Duodenal mucosa (tissue), 2 donors: ENCODE measurements around the gene RABGEF1.
"Not testable (repeated sequence)": the region's sequence is repeated elsewhere in the genome, so short reads cannot be mapped to it uniquely, and the experiment has no call there.

Source experiments
- H3K27ac ChIP-seq: one replicate; pipeline ENCODE4 v1.7.0; 2013; ENCODE audit warnings: low read depth, low read length
- H3K27me3 ChIP-seq, 2 donors: one replicate each; pipeline ENCODE4 v1.7.0; 2013; ENCODE audit warnings: low read length in 2 of 2, control low read depth in 1 of 2; ENCODE audit not compliant: insufficient read depth in 2 of 2, control insufficient read depth in 1 of 2
- H3K36me3 ChIP-seq, 2 donors: one replicate each; pipeline ENCODE4 v1.7.0; 2013; ENCODE audit warnings: low read length in 2 of 2, control low read depth in 1 of 2; ENCODE audit not compliant: insufficient read depth in 2 of 2, control insufficient read depth in 1 of 2
- H3K4me1 ChIP-seq, 2 donors: one replicate each; pipeline ENCODE4 v1.7.0; 2013; ENCODE audit warnings: low read length in 2 of 2, control low read depth in 1 of 2; ENCODE audit not compliant: insufficient read depth in 2 of 2, control insufficient read depth in 1 of 2
- H3K4me3 ChIP-seq, 2 donors: one replicate each; pipeline ENCODE4 v1.7.0; 2013; ENCODE audit warnings: low read length in 2 of 2, low read depth in 1 of 2
- H3K9ac ChIP-seq, 2 donors: one replicate each; pipeline ENCODE4 v1.7.0; 2013; ENCODE audit warnings: low read length in 2 of 2, low read depth in 1 of 2
- H3K9me3 ChIP-seq, 2 donors: one replicate each; pipeline ENCODE4 v1.7.0; 2013; ENCODE audit warnings: low read length in 2 of 2, control low read depth in 1 of 2; ENCODE audit not compliant: control insufficient read depth in 1 of 2

The RABGEF1 gene

GRCh38 chr7:66707825-66708224 is 32.7 kb upstream of the RABGEF1 start:
- Histone ChIP-seq H3K27me3 (no peaks in the 10 kb centered on the region), H3K36me3 (peaks cover 3% of the 10 kb centered on the region in 2 donors), H3K4me1 (no peaks in the 10 kb centered on the region), H3K9me3 (no peaks in the 10 kb centered on the region), H3K9ac (no peak overlapping the region), H3K4me3 (no peak overlapping the region), H3K27ac (no peak overlapping the region)

GRCh38 chr7:66710752-66711151 is 29.8 kb upstream of the RABGEF1 start:
- H3K9ac ChIP-seq, H3K9me3 ChIP-seq, H3K4me1 ChIP-seq, H3K27me3 ChIP-seq, H3K27ac ChIP-seq, H3K4me3 ChIP-seq, H3K36me3 ChIP-seq: not testable (repeated sequence)

GRCh38 chr7:66713687-66714086 is 26.8 kb upstream of the RABGEF1 start:
- H3K9me3 ChIP-seq, result peaks cover 2 to 4% of the 10 kb centered on the region in 2 donors
- H3K9ac ChIP-seq, result no peak overlapping the region
- no peaks in the 10 kb centered on the region for H3K36me3 ChIP-seq

GRCh38 chr7:66716634-66717033 is 23.9 kb upstream of the RABGEF1 start:
- not testable (repeated sequence) for H3K4me1 ChIP-seq

More at GRCh38 chr7:66713687-66714086, 26.8 kb upstream of the RABGEF1 start:
- Histone ChIP-seq H3K27me3 (no peaks in the 10 kb centered on the region), H3K4me1 (no peaks in the 10 kb centered on the region), H3K4me3 (no peak overlapping the region), H3K27ac (no peak overlapping the region)

GRCh38 chr7:66720561-66720960 is 20.0 kb upstream of the RABGEF1 start:
- Histone ChIP-seq H3K4me3 (no peak overlapping the region), H3K4me1 (no peaks in the 10 kb centered on the region), H3K27me3 (no peaks in the 10 kb centered on the region), H3K9me3 (peaks cover 0 to 5% of the 10 kb centered on the region in 2 donors), H3K9ac (no peak overlapping the region), H3K36me3 (peaks cover 0 to 9% of the 10 kb centered on the region in 2 donors), H3K27ac (no peak overlapping the region)

More at GRCh38 chr7:66716634-66717033, 23.9 kb upstream of the RABGEF1 start:
- not testable (repeated sequence) for H3K9ac ChIP-seq, H3K4me3 ChIP-seq, H3K27me3 ChIP-seq, H3K9me3 ChIP-seq, H3K27ac ChIP-seq, H3K36me3 ChIP-seq

GRCh38 chr7:66725843-66726242 is 14.7 kb upstream of the RABGEF1 start:
- no peak overlapping the region for H3K27ac ChIP-seq
- peaks cover 0 to 10% of the 10 kb centered on the region in 2 donors for H3K36me3 ChIP-seq
- H3K27me3 ChIP-seq, result no peaks in the 10 kb centered on the region
- no peak overlapping the region for H3K4me3 ChIP-seq
- H3K9me3 ChIP-seq, result peaks cover 0 to 5% of the 10 kb centered on the region in 2 donors
- H3K9ac ChIP-seq, result no peak overlapping the region
- H3K4me1 ChIP-seq, result no peaks in the 10 kb centered on the region

- Histone ChIP-seq H3K36me3 (peaks cover 0 to 10% of the 10 kb centered on the region in 2 donors), H3K27me3 (no peaks in the 10 kb centered on the region), H3K9ac (no peak overlapping the region), H3K9me3 (peaks cover 0 to 5% of the 10 kb centered on the region in 2 donors), H3K4me1 (no peaks in the 10 kb centered on the region), H3K4me3 (no peak overlapping the region), H3K27ac (no peak overlapping the region)
These were observed 13.5 kb upstream of the RABGEF1 start for GRCh38 chr7:66727058-66727457.

- Histone ChIP-seq H3K27ac (no peak overlapping the region), H3K4me3 (no peak overlapping the region), H3K36me3 (peaks cover 0 to 6% of the 10 kb centered on the region in 2 donors), H3K9me3 (peaks cover 0 to 5% of the 10 kb centered on the region in 2 donors), H3K9ac (no peak overlapping the region), H3K4me1 (no peaks in the 10 kb centered on the region), H3K27me3 (no peaks in the 10 kb centered on the region)
These were observed 12.0 kb upstream of the RABGEF1 start for GRCh38 chr7:66728571-66728970.

GRCh38 chr7:66729274-66729673 is 11.3 kb upstream of the RABGEF1 start:
- Histone ChIP-seq H3K27ac (no peak overlapping the region), H3K27me3 (no peaks in the 10 kb centered on the region), H3K4me3 (no peak overlapping the region), H3K9me3 (peaks cover 0 to 5% of the 10 kb centered on the region in 2 donors), H3K4me1 (no peaks in the 10 kb centered on the region), H3K36me3 (peaks cover 0 to 6% of the 10 kb centered on the region in 2 donors), H3K9ac (no peak overlapping the region)

- Histone ChIP-seq H3K9me3 (peaks cover 7 to 12% of the 10 kb centered on the region in 2 donors), H3K9ac (no peak overlapping the region), H3K27me3 (no peaks in the 10 kb centered on the region), H3K27ac (no peak overlapping the region), H3K36me3 (peaks cover 0 to 9% of the 10 kb centered on the region in 2 donors), H3K4me3 (no peak overlapping the region), H3K4me1 (no peaks in the 10 kb centered on the region)
These were observed 8.5 kb upstream of the RABGEF1 start for GRCh38 chr7:66731986-66732385.

- peaks cover 7 to 12% of the 10 kb centered on the region in 2 donors for H3K9me3 ChIP-seq
- H3K9ac ChIP-seq, result no peak overlapping the region
- no peak overlapping the region for H3K4me3 ChIP-seq
- no peak overlapping the region for H3K27ac ChIP-seq
- peaks cover 0 to 9% of the 10 kb centered on the region in 2 donors for H3K36me3 ChIP-seq
- no peaks in the 10 kb centered on the region for H3K4me1 ChIP-seq
- H3K27me3 ChIP-seq, result no peaks in the 10 kb centered on the region
These were observed 8.1 kb upstream of the RABGEF1 start for GRCh38 chr7:66732439-66732838.
